GM12872 (cell line): ENCODE results near the gene DNAH2.

Experiments
- CTCF ChIP-seq: IDR thresholded peaks from 3 replicates; pipeline ENCODE4 v1.5.1; 2011; ENCODE audit warnings: low read depth, mild to moderate bottlenecking, low read length, moderate library complexity; ENCODE audit not compliant: insufficient read depth

Gene DNAH2

DNA sequence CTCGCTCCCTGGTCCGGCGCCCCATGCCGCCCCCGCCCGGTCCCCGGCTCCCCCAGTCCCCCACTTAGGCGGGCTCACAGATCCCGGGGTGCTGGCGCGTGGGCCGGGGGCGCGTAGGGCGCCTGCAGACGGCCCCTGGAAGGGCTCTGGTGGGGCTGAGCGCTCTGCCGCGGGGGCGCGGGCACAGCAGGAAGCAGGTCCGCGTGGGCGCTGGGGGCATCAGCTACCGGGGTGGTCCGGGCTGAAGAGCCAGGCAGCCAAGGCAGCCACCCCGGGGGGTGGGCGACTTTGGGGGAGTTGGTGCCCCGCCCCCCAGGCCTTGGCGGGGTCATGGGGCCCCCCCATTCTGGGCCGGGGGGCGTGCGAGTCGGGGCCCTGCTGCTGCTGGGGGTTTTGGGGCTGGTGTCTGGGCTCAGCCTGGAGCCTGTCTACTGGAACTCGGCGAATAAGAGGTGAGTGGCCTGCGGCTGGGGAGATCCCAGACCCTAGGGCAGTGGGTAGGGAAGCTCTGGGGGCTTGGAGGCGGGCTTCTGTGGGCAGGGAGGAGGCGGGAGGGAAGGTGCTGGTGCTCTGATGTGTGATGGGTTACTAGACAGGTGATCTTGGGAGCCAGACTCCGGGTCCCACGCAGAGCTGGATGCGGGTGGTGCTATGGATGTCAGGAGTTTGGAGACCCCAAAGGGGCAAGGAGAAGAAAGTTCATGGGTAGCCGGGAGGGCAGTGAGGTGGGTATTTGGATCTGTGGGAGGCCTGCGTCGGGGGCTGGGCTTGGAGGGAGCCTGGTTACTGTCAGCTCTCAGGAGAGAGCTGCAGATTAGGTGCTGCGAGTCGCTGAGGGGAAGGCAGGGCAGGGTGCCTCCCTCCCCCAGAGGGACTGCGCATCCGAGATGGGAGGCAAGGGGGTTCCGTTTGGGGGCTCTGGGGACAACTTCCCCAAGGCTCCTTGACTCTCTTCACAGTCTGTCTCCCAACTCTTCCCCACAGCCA, 12.0 kb upstream of the DNAH2 start:
- TF ChIP-seq CTCF = no peak

GRCh38 chr17:7706631-7707354, 10.8 kb upstream of the DNAH2 start:
- no peak for TF ChIP-seq CTCF

DNA sequence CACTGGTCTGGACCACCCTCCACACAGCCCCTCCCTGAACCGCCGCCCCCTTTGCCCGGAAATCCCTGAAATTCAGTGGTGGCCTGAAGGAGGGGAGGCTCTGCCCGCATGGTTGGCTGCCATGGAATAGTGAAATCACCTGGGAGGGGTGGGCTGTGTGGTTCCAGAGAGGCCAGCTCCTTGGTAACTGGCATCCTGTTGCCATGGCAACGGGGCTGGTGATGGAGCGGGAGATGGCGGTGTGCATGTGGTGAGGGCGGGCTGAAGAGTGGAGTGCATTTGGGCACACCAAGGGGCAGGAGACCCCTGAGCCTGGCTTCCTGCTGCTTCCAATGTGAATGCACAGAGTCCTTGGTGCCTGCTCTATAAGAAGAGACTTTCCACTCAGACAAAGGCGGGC, 10.1 kb upstream of the DNAH2 start:
- TF ChIP-seq CTCF = no peak

- TF ChIP-seq CTCF = no peak
Measured at GRCh38 chr17:7707858-7708750, 9.4 kb upstream of the DNAH2 start.

GRCh38 chr17:7709031-7709430, 8.5 kb upstream of the DNAH2 start:
- TF ChIP-seq CTCF = no peak

GRCh38 chr17:7710301-7710700, 7.2 kb upstream of the DNAH2 start:
- TF ChIP-seq CTCF = no peak
